ENCODE data around the gene NPTN.

DNA sequence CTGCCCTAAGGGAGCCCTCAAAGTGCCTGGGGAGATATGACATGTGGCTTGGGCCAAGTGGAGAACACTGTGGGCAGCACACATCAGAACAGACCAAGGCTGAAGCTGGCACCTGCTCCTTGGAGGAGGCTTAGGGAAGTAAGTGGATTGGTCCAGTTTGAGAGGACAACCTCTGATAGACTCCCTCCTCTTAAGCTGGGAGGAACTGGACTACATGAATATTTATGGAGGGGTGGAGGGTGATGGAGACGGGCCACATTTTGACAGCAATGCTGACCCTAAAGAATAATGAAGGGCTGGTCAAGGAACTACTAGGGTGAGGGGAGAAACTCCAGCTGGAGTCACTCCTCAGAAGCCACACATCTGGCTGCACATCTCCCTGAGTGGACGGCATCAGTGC is 44.5 kb upstream of the NPTN start:
- TF ChIP-seq, protein P1, sequence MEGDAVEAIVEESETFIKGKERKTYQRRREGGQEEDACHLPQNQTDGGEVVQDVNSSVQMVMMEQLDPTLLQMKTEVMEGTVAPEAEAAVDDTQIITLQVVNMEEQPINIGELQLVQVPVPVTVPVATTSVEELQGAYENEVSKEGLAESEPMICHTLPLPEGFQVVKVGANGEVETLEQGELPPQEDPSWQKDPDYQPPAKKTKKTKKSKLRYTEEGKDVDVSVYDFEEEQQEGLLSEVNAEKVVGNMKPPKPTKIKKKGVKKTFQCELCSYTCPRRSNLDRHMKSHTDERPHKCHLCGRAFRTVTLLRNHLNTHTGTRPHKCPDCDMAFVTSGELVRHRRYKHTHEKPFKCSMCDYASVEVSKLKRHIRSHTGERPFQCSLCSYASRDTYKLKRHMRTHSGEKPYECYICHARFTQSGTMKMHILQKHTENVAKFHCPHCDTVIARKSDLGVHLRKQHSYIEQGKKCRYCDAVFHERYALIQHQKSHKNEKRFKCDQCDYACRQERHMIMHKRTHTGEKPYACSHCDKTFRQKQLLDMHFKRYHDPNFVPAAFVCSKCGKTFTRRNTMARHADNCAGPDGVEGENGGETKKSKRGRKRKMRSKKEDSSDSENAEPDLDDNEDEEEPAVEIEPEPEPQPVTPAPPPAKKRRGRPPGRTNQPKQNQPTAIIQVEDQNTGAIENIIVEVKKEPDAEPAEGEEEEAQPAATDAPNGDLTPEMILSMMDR (IDR thresholded peaks at IDR 0.05; ENCODE audit: low read length): no peak
- TF ChIP-seq EZH2 (IDR thresholded peaks at IDR 0.05; ENCODE audit: borderline replicate concordance, low read length): no peak

All from OCI-LY1 (cell line).